Stimulated activated naive CD8-positive, alpha-beta T cell treated with anti-CD3 and anti-CD28 coated beads, Interleukin-15, amount 100 ng/mL, for 72 hours (primary cell): Measurements from ENCODE around the gene NR4A1.

Experiments
- ATAC-seq: fragments of 150-1000 bp; cut with Tn5 transposase; 2 replicates; pipeline ENCODE4 v1.10.0; 2021; ENCODE audit warnings: mild to moderate bottlenecking, moderate library complexity
- DNase-seq, 2 donors: peaks; one replicate each; pipeline ENCODE4 v3.0.0; 2021 to 2022
- H3K27ac Mint-ChIP-seq, 2 donors: one replicate each; pipeline ENCODE4 v1.8.0; 2022; ENCODE audit warnings: mild to moderate bottlenecking in 2 of 2, mixed read lengths in 2 of 2, moderate library complexity in 2 of 2
- H3K27me3 Mint-ChIP-seq: one replicate; pipeline ENCODE4 v1.8.0; 2022; ENCODE audit warnings: mixed read lengths
- H3K4me1 Mint-ChIP-seq: one replicate; pipeline ENCODE4 v1.8.0; 2022; ENCODE audit warnings: mild to moderate bottlenecking, mixed read lengths
- H3K4me3 Mint-ChIP-seq, 2 donors: one replicate each; pipeline ENCODE4 v1.8.0; 2022; ENCODE audit warnings: mild to moderate bottlenecking in 2 of 2, mixed read lengths in 2 of 2, moderate library complexity in 1 of 2
- H3K9me3 Mint-ChIP-seq, 2 donors: one replicate each; pipeline ENCODE4 v1.8.0; 2022; ENCODE audit warnings: mixed read lengths in 2 of 2

NR4A1 gene

DNA sequence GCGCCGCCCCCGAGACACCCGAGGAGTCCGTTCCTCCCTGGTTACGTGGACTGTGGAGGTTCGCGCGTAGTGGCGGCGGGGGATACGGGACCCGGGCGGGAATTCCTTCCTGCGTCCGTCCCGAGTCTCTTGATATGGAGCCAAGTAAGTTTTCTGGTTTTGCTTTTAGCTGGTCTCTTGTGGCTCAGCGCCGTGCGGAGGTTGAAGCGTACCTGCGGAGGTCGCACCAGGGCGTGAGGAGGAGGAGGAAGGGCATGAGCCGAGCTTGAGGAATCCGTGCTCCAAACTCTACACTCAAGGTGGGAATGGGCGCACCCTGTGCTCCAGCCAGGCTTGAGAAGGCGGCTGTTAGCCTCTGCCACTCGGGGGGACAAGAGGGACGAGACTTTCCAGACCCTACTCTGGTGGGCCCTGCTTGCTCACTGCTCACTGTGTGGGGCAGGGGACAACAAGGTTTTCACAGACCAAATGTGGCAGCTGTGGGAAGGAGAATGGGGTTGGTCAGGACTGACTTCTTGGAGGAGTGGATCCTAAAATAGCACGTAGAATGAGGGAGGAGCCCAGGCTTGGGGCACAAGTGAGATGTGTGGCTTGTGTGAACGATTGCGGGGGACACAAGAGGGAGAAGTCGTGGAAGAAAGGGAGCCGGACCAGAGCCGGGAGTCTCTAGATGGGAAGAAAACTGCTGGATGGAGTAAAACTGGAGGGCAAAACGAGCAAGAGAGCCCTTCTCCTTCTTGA is 19.1 kb downstream of the NR4A1 start:
- DNase-seq (no peak), ATAC-seq (peak; percentile 5)
- Mint-ChIP-seq H3K27me3 (no peaks in the 10 kb centered on the region), H3K9me3 (no peaks in the 10 kb centered on the region), H3K4me1 (peaks cover 53% of the 10 kb centered on the region), H3K27ac (peak overlapping the region; percentile 99 to 100), H3K4me3 (peak overlapping the region; percentile 89)

GRCh38 chr12:52073531-52074381 is 22.5 kb downstream of the NR4A1 start:
- H3K4me1 Mint-ChIP-seq = peaks cover 44% of the 10 kb centered on the region
- no peak for DNase-seq
- H3K27ac Mint-ChIP-seq = peak overlapping the region; percentile 3 to 27
- H3K27me3 Mint-ChIP-seq = no peaks in the 10 kb centered on the region
- ATAC-seq = no peak
- H3K9me3 Mint-ChIP-seq = no peaks in the 10 kb centered on the region
- peak overlapping the region in 1 of 2 donors; percentile 9 for H3K4me3 Mint-ChIP-seq

DNA sequence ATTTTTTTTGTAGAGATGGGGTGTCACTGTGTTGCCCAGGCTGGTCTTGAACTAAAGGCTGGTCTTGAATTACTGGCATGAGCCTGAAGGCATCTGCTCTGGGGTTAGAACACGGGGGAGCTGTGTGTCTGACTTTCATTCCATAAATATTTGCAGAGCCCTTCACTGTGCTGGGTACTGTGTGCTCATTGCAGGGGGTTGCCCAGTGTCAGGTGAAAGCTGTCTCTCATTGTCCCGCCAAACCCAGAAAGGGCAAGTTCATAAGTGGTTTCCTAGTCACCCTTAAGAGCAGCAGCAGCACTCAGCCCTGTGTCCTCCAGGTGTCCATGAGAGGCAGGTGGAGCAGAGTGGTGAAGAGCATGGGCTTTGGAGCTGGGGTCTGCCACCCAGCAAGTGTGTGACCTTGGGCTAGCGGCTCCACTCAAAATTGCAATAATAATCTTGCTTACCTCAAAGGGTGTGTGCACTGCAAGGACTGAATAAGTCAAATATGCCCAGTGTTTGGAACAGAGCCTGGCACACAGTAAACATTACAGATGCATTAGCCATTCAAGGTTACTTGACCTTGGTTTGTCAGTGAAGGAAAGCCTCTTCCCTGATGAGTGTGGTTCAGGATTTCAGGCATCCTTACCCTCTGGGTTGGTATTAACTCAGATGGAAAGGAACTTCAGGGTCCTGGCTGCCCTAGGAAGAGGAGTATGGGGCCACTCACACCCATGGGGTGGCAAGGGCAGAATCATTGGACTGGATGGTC is 23.9 kb downstream of the NR4A1 start:
- DNase-seq (no peak), ATAC-seq (no peak)
- Mint-ChIP-seq H3K27me3 (no peaks in the 10 kb centered on the region), H3K9me3 (no peaks in the 10 kb centered on the region), H3K27ac (no peak overlapping the region), H3K4me1 (peaks cover 43% of the 10 kb centered on the region), H3K4me3 (no peak overlapping the region)

- ATAC-seq (no peak), DNase-seq (no peak)
- no peak overlapping the region for H3K4me3 Mint-ChIP-seq
- H3K4me1 Mint-ChIP-seq = peaks cover 41% of the 10 kb centered on the region
- H3K9me3 Mint-ChIP-seq = no peaks in the 10 kb centered on the region
- H3K27ac Mint-ChIP-seq = no peak overlapping the region
- H3K27me3 Mint-ChIP-seq = no peaks in the 10 kb centered on the region
Observed at GRCh38 chr12:52076811-52077210, 25.6 kb downstream of the NR4A1 start.

DNA sequence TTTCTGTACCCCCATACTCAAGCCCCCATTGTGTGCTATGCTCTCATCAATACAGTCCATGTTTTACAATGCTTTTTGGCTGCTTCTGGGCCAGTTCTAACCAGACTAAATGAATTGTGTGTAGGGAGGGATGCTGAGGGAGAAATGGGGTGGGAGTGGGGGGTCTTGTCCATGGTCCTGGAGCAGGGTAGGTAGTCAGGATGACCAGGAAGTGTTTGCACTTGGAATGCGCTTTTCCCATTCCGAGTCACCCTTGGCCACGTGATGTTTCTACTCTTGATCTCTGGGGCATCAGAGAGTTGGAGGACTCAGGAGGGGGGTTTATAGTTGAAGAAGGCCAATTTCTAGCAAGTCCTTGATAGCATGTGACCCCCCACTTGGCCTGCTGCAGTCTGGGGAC is 27.0 kb downstream of the NR4A1 start:
- H3K4me3 Mint-ChIP-seq = no peak overlapping the region
- ATAC-seq (no peak), DNase-seq (no peak)
- no peaks in the 10 kb centered on the region for H3K27me3 Mint-ChIP-seq
- no peaks in the 10 kb centered on the region for H3K9me3 Mint-ChIP-seq
- H3K27ac Mint-ChIP-seq = no peak overlapping the region
- H3K4me1 Mint-ChIP-seq = peaks cover 32% of the 10 kb centered on the region

DNA sequence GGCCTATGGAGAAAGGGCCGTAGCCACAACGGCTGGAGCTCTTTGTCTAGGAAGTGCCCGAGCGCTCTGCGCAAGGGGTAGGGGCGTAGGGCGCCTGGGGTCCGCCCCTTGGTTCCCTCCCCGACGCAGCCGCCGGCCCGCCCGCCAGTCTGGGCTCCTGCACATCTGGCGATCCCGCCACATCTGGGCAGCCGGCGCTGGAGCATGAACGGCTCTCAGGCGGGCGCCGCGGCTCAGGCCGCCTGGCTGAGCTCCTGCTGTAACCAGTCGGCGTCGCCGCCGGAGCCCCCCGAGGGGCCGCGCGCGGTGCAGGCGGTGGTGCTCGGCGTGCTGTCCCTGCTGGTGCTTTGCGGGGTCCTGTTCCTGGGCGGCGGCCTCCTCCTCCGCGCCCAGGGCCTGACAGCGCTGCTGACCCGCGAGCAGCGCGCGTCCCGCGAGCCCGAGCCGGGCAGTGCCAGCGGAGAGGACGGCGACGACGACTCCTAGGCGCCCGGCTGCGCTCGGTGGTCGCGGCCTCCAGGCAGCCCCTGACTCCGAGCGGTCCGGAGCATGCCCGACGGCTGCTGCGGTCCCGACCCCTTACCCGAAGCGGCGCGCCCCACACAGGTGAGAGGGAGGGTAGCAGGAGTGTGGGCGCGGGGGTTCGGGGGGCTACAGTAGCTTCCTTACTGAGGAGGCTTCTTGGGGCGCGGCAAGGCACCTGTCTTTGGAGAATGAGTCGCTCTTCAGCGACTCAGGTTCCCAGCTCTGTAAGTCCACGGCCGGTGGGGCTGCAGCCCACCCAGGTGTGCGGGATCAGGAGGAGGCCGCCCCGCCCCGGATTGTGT is 28.5 kb downstream of the NR4A1 start, which contains the start of gene SMIM41:
Gene SMIM41 (plus strand): TSS at position 129 of the 827 bp plus-strand sequence. CDS start 76 bp downstream, at position 205.
- Mint-ChIP-seq H3K4me3 (no peak within 1 kb of the TSS), H3K27me3 (no peaks in the 10 kb centered on the region), H3K27ac (peak within 1 kb of the TSS in 1 of 2 donors; percentile 95), H3K9me3 (no peaks in the 10 kb centered on the region), H3K4me1 (peaks cover 25% of the 10 kb centered on the region)
- peak; percentile 30 for ATAC-seq
- DNase-seq = no peak

- Mint-ChIP-seq H3K27ac (peak overlapping the region in 1 of 2 donors; percentile 95), H3K4me1 (peaks cover 25% of the 10 kb centered on the region), H3K9me3 (no peaks in the 10 kb centered on the region), H3K27me3 (no peaks in the 10 kb centered on the region), H3K4me3 (no peak overlapping the region)
- ATAC-seq = no peak
- DNase-seq = no peak
Observed at GRCh38 chr12:52080403-52081251, 29.4 kb downstream of the NR4A1 start.

DNA sequence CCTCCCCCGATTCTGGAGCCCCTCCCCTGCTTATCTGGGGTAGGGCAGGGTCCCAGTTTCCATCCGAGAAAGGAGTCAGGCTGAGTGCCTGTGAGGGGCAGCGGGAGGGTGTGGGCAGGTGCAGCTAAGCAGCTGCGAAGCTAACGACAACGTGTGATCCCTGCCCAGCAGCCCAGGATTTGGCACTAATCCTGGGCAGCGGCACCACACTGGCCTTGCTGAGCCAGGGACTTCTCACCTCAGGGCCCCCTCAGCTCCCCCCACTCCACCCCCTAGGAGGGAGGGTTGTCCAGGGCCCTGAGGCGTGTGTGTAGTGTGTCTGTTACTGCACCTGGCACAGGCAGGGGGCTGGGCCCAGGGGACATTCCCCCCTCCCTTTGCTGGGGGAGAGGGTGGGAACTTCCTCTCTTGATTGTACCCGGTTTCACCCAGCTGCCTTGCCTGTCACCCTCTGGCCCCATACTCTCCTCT is 30.1 kb downstream of the NR4A1 start:
- Mint-ChIP-seq H3K4me1 (peaks cover 25% of the 10 kb centered on the region), H3K9me3 (no peaks in the 10 kb centered on the region), H3K27me3 (no peaks in the 10 kb centered on the region), H3K27ac (no peak overlapping the region), H3K4me3 (no peak overlapping the region)
- DNase-seq (no peak), ATAC-seq (peak; percentile 36)

DNA sequence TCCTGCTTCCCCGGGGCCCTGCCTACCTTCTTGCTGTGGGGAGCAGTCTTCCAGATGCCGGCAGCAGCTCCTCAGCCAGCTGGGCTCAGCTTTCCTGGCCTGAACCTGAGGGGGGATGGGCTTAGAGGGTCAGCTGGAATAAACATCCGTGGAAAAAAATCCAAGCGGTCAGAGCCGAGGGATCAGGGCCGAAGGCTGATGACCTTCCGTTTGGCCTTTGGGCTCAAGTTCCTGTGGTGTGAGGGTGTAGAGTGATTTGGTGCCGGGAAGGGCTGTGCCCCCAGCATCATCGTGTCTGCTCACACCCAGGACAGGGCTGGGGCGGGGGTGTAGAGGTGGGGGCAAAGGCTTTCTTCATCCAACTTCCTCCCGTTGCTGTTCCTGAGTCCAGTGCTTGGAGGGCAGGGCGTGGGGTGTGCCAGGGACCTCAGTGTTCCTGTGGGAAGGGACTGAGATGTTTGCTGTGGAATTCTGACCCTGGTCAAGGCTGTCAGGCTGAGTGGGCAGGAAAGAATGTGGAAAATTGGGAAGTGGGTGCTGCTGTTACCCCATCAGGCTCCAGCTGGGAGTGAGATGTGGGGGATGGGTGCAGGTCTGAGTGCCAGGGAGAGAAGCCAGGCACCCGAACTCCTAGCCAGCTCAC is 30.9 kb downstream of the NR4A1 start:
- peaks cover 25% of the 10 kb centered on the region for H3K4me1 Mint-ChIP-seq
- DNase-seq (no peak), ATAC-seq (no peak)
- H3K9me3 Mint-ChIP-seq = no peaks in the 10 kb centered on the region
- H3K27me3 Mint-ChIP-seq = peaks cover 5% of the 10 kb centered on the region
- no peak overlapping the region for H3K4me3 Mint-ChIP-seq
- H3K27ac Mint-ChIP-seq = peak overlapping the region in 1 of 2 donors; percentile 91

- DNase-seq = no peak
- no peak for ATAC-seq
- no peaks in the 10 kb centered on the region for H3K9me3 Mint-ChIP-seq
- peaks cover 10% of the 10 kb centered on the region for H3K27me3 Mint-ChIP-seq
- no peak overlapping the region for H3K27ac Mint-ChIP-seq
- no peak overlapping the region for H3K4me3 Mint-ChIP-seq
- H3K4me1 Mint-ChIP-seq = peaks cover 25% of the 10 kb centered on the region
Observed at GRCh38 chr12:52082669-52082987, 31.4 kb downstream of the NR4A1 start.

DNA sequence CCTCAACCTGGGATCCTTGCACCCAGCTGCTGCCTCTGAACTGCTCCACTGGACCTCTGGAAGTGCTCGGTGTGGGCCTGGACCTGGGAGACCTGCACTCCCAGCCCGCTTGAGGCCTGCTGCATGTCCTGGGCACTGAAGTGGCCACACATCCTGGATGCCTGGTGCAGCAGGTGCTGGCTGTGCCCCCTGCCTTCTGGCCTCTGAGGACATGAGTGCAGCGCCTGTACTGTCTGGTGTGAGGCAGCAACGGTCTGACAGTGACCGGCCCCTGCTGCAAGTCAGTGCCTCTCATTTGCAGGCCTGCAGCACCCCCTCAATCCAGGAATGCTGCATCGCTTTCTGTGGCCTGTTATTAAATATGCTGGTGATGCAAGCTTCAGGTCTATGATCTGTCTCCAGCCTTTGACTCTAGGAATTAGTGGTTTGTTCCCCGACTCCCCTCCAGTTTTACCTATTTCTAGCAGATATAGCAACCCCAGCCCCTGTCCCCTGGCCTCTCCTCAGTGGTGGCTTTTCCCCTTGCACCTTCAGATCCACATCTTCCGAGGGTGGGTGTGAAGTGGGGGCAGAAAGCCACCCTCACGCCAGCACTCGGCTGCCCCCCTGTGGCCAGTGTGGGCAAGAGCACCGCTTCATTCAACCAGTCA is 31.9 kb downstream of the NR4A1 start:
- Mint-ChIP-seq H3K4me3 (no peak overlapping the region), H3K27me3 (peaks cover 15% of the 10 kb centered on the region), H3K27ac (peak overlapping the region; percentile 36 to 81), H3K4me1 (peaks cover 25% of the 10 kb centered on the region), H3K9me3 (no peaks in the 10 kb centered on the region)
- peak; percentile 72 for ATAC-seq
- peak; percentile 72 for DNase-seq

DNA sequence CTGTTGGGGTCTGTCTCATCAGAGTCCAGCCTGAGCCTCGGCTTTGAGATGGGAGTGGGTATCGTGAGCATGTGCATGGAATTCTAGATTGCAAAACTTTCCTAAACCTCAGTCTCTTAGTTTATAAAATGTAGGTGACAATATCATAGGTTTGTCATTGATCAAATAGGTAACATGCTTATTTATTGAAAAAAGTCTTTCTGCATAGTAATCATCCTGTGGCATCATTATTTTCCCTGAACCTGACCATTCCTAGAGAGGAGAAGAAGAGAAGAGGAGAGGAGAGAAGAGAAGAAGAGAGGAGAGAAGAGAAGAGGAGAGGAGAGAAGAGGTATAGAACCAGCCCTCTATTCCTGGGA is 32.4 kb downstream of the NR4A1 start:
- H3K27me3 Mint-ChIP-seq = peaks cover 20% of the 10 kb centered on the region
- DNase-seq (no peak), ATAC-seq (no peak)
- no peaks in the 10 kb centered on the region for H3K9me3 Mint-ChIP-seq
- H3K4me3 Mint-ChIP-seq = no peak overlapping the region
- peak overlapping the region; percentile 36 to 81 for H3K27ac Mint-ChIP-seq
- peaks cover 25% of the 10 kb centered on the region for H3K4me1 Mint-ChIP-seq

DNA sequence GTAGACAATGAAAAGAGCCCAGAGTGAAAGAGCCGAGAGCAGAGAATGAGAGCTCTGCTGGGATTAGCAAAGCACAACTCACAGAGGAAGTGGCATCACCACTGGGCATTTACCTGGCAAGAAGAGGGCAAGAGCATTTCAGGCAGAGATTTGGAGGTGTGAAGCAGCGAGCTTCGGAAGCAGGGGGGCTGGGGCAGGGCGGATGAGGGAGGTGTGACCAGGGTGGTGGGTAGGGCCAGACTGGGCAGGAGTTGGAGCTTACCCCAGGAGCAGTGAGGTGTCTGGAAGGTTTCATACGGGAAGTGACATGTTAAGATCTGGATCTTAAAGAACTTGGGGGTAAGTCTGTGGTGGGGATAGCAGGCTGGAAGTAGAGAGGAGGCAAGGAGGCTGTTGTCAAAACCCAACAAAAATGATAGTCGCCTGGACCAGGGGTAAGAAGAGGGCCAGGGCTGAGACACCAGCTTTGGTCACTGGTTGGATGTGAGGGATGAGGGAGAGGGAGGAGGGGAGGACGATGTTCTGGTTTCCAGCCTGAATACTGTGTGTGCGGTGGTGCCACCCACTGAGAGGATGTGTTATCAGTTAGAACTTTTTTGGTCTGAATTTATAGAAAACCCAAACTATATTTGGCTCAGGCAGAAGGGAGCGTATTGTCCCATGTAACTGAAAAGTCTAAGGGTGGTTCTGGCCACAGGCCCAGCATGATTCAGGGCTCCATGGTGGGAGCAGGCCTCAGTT is 33.4 kb downstream of the NR4A1 start:
- Mint-ChIP-seq H3K4me3 (no peak overlapping the region), H3K27me3 (peaks cover 30% of the 10 kb centered on the region), H3K9me3 (no peaks in the 10 kb centered on the region), H3K27ac (no peak overlapping the region), H3K4me1 (peaks cover 25% of the 10 kb centered on the region)
- ATAC-seq (no peak), DNase-seq (no peak)
